Measurements from ENCODE around the gene GRK1.

The GRK1 gene

DNA sequence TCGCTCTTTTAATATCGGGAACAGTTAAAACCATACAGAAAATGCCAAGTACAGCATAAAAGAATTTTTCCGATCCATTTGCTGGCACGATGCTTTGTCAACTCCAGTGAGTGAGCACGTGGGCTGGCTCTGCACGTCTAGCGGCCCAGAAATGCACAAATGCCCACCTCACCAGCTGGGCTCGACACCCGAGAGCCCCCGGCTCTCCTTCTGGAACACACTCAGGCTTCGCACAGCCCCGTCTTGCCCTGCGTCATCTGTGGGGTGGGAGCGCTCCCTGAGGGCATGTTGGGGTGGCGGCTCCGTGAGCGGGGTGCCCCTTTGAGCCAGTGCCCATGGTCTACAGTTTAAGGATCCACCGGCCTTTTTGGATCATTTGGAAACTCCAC lies 33.5 kb upstream of the GRK1 start:
- no peak for DNase-seq

DNA sequence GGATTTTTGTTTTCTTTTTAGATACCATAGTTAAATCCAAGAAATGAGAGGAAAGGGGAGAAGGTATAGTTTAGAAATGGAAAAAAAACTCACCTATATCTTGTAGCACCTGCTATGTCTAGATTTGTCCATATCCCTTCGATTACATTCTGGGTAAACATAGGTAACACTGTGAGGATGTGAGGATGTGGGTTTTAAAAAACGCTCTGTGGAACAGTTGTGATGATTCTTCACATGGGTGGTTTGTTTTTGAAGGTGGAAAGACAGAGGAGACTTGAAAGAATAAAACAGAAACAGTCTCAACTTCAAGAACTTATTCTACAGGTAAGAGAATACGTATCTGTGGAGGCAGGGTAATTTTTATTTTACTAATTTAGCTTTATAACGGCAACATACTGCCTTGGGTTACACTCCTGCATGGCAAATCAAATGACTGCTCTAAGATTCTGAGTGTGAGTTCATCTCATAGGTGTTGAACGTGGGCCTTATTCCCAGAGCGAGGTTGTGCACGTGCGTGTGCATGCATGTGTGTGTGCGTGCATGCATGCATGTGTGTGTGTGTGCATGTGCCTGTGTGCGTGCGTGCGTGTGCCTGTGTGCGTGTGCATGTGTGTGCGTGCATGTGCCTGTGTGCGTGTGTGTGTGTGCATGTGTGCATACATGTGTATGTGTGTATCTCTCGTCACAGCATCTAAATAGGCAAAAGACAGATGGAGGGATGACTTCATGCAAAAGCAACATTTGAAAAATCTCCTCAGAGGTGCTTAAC lies 32.6 kb upstream of the GRK1 start:
- DNase-seq: no peak

DNA sequence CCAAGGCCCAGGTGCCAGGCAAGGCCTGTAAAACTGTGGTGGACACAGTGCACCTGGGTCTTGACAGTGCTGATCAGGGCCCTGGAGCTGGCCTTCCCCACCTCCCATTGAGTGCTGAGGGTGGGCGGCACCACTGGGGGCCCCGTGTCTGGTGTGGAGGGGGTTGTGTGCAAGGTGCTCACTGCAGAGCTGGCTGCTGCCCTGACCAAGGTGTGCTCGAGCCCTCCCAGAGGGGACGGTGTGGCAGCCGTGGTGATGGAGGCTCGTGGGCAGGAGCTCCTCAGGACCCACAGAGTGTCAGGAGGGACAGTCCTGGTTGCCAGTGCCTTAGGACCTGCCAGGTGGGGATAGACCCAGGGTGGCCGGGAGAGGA lies 32.0 kb upstream of the GRK1 start:
- DNase-seq: no peak

DNA sequence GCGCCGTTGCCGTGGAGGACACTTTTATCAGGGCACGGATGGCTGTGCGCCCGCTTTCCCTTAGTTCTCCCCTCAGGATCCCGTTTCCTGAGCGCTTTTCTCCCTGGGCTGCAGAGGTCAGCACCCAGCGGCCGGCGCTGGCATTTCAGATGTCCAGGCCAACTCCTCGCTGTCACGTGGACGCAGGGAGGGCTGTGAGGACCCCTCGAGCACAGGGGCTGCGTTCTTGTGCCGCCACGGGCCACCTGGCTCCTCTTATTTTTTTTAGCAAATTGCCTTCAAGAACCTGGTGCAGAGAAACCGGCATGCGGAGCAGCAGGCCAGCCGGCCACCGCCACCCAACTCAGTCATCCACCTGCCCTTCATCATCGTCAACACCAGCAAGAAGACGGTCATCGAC lies 31.3 kb upstream of the GRK1 start:
- no peak for DNase-seq

DNA sequence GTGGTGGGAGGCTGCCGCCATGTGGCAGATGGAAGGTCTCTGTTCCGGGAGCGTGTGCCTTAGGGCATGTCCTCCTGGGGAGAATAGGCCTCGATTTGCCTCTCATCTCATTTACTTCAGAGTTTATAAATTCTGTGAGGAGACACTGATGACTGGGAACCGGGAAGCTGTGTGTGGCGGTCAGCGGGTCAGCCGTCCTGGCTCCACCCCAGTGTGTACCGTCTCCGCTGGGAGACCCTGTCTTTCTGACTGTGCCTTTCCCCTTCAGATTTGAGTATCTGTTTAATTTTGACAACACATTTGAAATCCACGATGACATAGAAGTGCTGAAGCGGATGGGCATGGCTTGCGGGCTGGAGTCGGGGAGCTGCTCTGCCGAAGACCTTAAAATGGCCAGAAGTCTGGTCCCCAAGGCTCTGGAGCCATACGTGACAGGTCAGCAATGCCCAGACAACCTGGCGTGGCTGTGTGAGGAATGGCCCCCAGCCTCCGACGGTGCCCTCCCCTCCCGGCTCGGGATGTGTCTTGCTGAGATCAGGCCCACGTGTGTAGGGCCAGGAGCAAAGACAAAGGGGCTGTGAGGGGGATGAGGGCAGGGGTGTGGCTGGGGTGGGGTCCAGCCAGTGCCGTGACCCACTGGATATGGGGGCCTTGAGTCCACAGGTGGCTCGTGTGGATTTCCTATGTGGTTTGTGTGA lies 30.6 kb upstream of the GRK1 start:
- no peak for DNase-seq

DNA sequence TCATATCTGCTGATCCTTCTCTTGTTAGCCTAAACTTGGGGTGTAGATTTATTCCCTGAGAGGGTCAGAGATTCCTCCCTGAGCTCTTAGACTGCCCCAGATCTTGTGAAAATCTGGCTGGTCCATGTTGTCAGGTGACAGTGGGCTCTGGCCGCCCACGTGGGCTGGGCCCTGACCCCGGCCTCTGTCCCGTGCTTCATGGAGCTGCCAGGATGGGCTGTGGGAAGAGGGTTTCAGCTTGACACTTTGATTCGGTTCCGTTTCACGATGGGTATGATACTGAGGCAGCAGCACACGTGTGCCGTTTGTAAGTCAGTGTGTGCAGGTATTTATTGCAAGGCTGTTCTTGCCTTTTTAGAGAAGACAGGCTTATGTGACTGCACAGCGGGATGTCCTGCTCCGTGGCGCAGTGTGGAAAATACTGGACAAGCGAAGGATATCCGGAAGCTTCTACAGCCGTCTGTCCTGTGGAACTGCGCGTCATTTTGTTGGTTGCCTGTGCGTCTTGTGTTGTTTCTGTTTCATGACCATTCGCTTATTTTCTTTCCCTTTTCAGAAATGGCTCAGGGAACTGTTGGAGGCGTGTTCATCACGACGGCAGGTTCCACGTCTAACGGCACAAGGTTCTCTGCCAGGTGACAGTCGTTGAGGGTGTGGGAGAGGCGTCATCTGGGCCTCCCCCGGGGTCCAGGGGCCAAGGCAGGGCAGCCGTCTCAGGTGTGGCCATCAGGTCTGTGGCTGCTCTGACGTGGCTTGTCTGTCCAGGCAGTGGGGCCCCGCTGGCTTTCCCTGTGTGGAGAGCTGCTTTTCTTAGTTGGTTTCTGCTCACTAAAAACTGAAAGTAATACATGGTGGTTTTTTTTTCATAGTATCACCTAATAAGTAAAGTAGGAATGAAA lies 29.5 kb upstream of the GRK1 start:
- DNase-seq: no peak

DNA sequence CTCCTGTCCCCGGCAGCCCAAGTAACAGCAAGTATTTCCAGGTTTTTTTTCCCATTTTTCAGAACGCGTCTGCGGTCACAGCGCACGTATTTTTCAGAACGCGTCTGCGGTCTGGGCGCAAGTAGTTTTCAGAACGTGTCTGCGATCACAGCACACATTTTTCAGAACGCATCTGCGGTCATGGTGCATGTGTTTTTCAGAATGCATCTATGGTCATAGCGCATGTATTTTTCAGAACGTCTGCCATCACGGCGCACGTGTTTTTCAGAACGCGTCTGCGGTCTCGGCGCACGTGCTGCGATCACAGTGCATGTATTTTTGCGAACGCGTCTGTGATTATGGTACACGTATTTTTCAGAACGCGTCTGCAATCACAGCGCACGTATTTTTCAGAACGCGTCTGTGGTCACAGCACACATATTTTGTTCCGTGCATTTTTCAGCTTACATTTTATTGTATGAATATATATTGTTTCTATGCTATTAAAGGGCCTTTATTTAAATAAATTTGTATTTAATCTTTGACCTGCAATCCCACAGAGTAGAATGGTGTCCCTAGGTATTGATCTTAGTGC lies 28.8 kb upstream of the GRK1 start:
- no peak for DNase-seq

DNA sequence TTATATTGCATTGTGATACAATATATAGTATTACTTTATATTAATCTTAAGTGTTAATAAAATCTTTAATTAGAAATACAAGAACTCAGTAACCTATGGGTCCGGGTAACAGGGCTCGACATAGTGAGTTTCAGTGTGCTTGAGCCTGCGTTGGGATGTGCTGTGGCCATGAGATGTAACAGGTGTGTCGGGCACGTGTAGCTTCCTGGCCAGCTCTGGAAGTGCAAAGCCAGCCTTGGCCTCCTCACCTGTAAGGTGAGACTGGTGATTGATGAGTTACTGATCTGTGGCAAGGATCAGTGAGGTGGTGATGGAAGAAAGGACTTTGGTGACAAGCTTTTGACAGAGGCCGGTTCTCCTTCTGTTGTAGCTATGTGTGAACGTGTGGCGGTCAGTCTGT lies 28.2 kb upstream of the GRK1 start:
- DNase-seq: no peak

DNA sequence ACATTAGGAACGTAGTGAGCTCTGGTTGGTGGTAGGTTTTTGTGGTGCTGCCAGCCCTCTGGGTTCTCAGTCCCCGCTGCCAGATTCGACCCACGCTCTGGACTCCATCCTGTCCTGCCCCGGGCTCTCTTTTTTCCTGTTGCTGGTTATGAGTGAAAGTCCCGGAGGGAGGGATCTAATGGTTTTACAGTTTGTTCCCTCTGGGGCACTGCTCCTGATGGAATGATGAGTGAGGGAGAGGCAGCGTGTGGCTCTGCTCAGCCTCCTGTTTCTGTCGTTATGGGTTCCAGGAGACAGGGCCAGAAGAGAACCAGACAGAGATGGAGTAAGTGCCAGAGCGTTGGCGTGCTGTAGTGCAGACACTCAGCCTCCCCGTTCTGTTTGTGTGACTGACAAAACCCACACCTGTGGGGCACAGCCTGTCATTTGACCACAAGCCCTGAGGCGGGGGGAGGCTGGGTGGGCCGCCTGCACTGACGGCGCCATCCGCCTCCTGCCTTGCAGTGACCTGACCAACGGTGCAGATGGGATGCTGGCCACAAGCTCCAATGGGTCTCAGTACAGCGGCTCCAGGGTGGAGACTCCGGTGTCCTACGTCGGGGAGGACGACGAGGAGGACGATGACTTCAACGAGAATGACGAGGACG lies 27.3 kb upstream of the GRK1 start:
- no peak for DNase-seq

DNA sequence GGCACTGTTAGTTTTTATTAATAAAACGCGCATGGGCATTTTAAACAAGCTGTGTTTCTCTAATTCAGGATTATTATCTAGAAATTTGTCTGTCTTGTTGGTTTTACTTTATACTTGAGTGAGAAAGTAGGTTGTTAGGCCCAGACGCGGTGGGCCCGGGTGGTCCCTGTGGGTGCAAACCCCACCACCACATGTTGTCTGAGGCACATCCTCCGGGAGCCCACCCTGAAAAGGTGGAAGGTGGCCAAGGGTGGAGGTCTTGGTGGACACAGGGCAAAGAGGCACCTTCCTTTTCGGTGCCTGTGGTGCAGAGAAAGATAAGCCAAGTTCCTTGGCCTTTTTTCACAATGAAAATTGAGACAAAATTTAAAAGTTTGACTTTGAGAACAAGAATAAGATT lies 25.6 kb upstream of the GRK1 start:
- DNase-seq: no peak

DNA sequence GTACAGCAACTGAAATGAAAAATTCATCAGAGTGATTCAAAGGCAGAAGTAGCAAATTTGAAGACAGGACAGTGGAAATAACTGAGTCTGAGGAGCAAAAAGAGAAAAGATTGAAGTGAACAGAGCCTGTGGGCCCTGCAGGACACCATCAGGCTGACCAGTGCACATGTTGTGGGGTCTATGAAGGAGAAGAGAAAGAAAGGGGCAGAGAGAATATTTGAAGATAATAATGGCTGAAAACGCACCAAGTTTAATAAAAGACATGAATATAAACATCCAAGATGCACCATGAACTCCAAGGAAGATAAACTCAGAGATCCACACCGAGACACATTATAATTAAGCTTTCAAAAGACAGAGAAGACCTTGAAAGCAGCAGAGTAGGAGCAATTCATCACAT lies 24.5 kb upstream of the GRK1 start:
- DNase-seq: no peak

DNA sequence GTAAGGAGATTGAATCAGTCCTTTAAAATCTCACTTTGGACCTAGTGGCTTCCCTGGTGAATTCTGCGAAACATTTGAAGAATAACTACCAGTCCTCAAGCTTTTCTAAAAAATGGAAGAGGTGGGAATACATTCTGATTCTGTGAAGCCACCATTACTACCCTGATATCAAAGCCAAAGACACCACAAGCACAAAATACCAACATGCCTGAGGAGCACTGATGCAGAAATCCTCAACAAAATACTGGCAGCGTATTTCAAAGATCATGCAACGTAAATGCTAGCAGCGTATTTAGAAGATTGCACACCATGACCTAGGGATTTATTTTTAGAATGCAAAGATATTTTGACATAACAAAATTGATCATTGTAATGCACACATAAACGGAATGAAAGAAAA lies 23.4 kb upstream of the GRK1 start:
- no peak for DNase-seq

DNA sequence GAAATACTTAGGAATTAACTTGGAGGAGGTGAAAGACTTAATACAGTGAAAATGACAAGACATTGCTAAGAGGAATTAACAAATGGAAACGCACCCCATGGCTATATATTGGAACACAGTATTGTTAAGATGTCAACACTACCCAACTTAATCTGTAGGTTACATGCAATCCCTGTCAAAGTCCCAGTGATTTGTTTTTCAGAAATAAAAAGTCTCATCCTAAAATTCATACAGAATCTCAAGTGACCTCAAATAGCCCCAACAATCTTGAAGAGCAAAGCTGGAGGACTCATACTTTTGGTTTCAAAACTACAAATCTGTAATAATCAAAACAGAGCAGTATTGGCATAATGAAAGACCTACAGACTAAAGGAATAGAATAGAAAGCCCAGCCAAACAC lies 22.2 kb upstream of the GRK1 start:
- DNase-seq: no peak

DNA sequence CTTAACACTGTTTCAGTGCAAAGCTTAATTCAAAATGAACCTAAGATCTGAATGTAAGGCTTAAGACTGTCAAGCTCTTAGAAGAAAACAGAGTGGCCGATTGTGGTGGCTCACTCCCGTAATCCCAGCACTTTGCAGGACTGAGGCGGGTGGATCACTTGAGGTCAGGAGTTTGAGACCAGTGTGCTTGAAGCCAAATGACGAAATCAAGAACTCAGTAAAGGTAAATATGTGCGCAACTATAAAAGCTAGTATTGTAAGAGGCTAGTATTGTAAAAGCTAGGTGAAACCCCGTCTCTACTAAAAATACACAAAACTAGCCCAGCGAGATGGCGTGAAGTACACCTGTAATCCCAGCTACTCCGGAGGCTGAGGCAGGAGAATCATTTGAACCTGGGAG lies 21.7 kb upstream of the GRK1 start:
- DNase-seq: no peak

DNA sequence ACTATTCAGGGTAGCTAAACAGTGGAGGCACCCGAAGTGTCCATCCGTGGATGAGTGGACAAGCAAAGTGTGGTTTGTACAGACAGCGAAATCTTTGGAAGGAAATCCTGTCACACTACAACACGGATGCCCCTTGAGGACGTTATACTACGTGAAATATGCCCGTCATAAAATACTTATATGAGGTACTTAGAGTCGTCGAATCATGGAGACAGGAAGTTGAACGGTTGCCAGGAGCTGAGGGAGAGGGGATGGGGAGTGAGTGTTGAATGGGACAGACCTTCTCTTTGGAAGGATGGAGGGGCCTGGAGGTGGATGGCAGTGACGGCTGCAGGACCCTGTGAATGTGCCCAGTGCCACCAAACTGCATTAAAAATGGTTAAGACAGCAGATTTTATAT lies 20.6 kb upstream of the GRK1 start:
- peak; percentile 22 for DNase-seq

DNA sequence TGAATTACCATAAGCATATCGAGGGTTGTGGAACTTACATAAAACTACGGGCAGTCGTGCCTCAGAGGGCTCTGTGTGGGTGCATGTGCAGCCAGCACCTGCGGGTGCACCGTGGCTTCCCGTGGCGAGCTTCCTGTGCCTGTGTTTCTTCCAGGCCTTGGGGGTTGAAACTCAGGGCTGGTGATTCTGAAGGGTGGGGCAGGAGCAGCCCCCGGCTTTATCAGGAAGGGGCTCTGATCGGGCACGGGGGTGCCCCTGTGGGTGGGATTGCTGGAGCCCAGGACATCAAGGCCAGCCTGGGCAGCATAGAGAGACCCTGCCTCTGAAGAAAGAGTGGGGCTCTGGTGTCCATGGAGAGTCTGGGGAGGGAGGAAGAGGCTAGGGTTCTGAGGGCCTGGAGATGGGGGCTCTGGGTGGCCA lies 20.1 kb upstream of the GRK1 start:
- no peak for DNase-seq

DNA sequence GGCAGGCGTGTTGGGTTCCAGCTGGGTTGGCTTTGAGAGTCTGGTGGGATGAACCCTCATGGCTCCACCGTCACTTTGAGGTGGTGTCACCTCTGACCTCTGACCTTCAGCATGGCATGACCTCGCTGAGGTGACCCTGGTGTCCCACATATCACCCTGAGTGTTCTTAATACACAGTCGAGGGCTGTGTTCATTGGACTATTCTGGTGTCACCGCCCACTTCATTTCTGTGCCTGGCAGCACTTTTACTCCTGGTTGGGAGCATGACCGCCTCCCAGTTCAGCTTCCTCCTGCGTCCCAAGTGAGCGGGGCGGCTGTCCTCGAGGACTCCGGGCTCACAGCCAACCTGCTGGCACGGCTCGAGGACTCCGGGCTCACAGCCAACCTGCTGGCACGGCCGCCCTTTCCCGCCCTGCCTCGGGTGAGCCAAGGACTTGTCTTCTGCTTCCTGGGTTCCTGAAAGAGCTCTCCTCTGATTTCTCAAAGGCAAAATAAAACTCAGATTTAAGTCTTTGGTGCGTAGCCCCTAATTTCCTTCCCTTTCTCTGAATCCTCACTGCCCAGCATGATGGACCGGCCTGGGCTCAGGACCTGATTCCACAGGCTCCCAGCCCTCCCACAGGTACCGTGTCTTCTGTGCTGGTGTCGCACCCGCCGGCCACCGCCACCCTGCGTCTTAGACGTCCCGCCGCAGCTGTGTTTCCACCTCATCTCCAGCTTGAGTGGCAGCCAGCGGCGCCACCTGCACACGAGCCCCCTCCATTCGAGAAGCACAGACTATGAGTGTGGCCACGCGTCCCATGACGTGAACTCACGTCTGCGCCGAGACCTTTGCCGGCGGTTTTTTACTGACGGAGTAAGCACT lies 19.4 kb upstream of the GRK1 start:
- peak; percentile 86 for DNase-seq

DNA sequence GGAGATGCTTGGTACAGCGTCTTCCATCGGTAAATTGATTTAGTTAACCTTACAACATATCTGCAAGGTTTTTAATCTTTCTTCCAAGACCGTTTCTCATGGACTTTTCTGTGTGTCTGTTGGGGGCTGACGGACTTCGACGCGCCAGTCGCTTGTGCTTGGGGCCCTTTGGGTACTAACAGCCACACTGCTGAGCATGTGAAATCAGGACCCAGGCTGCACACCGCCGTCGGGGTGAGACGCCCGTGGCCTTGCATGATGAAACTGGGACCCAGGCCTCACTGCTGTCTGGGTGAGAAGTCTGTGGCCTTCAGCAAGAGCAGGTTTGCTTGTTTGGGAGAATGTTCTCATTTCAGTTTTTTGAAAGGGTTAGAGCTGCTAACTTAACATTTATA lies 18.8 kb upstream of the GRK1 start:
- DNase-seq: no peak

DNA sequence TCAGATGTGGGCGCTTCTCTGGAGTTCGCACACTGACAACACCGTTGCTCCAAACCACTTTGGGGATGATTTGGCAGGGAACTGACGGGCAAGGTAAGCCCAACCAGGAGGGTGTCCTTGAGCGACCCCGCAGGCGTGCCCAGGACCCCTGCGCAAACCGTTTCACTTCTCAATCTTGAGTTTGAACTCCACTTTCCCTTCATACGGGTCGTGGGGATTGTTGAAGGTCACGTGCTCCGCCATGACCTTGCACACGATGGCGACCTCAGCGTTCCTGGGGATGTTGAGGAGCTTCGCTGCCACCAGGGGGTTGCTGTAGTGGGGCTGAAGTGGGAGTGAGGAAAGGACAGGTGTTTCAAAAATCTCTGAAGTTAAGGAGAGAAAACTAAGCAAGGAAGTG lies 17.8 kb upstream of the GRK1 start:
- DNase-seq: no peak

DNA sequence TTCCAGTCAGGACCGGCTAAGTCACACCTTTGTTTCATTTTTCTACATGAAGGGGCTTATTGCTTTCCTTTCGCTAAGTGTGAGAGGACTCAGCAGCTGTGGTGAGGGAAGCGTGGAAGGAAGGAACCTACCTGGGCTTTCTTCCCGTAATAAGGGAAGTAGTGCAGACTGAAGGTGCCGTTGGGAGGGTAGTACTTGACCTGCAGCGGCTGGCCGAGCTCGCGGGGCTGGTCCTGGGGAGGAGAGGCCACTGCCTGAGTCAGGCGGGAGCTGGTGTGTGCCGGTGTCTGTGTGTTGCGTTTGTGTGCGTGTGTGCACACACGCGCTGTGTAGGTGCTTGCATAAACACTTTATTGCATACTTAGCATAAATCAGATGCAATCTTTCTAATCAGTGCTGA lies 16.7 kb upstream of the GRK1 start:
- no peak for DNase-seq

DNA sequence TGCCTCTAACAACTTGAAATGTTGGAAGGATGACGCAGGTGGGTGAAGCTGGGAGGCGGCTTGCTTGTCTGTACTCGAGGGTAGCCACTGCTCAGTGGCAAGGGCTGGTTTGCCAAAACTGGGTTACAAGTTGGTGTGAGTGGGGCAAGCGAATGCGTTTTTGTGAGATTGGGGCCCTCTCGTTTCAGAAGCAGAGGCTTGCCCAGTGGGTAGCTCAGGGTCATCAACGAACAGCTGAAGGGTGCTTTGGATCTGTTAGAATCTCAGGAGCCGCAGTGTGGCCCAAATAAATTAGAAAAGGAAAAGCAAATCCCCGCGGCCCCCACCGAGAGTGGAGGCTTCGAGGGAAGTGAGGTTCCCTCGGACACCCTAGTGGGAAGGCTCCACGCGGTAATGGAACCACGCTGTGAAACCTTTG lies 16.3 kb upstream of the GRK1 start:
- DNase-seq: no peak

Data from hematopoietic multipotent progenitor cell treated with erythropoietin and hydrocortisone succinate and interleukin-3 and kit ligand, for 8 days (in vitro differentiated cells).